ENCODE measurements around the gene KLK2.

Gene KLK2

DNA sequence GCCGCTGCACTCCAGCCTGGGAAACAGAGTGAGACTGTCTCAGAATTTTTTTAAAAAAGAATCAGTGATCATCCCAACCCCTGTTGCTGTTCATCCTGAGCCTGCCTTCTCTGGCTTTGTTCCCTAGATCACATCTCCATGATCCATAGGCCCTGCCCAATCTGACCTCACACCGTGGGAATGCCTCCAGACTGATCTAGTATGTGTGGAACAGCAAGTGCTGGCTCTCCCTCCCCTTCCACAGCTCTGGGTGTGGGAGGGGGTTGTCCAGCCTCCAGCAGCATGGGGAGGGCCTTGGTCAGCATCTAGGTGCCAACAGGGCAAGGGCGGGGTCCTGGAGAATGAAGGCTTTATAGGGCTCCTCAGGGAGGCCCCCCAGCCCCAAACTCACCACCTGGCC, at the start of gene KLK2:
Gene KLK2, plus strand, starts transcription at position 384 of the 400 bp plus-strand sequence. CDS start 35 bp downstream, outside the sequence.
- DNase-seq (ENCODE audit: low read depth) = no peak

DNA sequence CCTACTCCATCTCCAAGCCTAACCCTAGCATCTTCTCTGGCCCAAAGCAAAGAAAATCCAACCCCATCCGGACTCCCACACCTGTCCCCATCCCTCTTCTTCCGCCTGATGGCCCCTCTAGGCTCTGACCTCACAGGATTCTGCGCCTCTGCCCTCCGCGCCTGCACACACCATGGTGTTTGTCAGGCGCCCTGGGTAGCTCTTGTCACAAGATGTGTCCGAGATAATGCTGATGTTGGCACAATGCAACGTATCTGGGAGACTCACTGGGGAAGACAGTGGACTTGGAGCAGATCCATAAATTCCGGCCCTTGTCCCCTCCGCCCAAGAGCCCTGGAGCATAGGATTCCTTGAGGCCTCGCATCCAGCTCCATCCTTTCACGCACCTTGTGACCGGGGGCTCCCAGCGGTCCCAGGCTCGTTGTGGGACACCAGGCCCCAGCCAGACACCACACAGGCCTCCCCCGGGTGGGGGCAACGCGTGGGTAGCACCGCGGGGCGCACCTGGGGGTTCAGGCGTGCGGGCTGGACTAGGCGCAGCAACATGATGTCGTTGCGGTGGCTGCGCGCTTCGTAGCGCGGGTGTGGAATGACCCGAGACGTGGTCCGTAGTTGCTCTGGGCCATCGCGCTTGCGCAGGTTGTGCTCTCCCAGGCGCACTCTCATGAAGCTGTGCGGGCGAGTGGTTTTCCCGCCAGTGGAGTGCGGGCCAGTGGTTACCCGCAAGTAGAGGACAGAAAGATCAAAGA, 46.6 kb upstream of the KLK2 start:
- DNase-seq (ENCODE audit: low read depth) = no peak

DNA sequence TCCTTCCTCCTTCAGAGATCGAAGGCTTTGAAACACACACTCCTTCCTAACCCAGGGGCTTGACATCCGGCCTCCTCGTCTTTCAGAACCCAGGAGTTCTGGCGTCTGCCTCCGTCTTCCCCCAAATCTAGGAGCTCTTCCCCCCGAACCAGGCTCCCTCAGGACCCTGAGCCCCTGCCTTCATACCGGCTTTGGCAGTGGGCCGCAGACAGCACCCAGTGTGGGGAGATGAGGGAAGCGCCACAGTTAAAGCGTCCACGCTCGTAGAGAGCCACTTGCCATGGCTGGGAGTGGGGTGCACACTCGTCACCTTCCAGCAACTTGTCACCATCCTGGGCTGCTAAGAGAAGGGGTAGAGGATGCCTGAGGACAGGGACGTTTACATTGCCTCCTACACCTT, 45.8 kb upstream of the KLK2 start:
- DNase-seq (ENCODE audit: low read depth) = no peak

DNA sequence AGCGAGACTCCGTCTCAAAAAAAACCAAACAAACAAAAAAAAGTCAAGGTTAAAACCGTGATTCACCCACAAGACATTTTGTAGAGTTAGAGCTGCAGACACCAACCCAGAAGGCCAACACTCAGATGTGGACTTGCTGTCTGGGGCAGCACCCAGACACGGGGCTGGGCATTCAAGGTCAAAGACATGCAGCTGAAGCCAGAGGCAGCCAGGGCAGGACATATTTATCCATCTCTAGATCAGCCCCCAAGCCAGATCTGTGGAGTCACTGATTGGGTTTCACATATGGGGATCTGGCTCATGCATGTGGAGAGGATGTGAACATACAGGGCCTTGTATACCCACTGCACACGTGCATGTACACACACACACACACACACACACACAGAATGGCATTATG, 43.4 kb upstream of the KLK2 start:
- DNase-seq (ENCODE audit: low read depth) = no peak

- no peak for DNase-seq (ENCODE audit: low read depth)
These were observed 42.8 kb upstream of the KLK2 start for GRCh38 chr19:50830266-50831025.

DNA sequence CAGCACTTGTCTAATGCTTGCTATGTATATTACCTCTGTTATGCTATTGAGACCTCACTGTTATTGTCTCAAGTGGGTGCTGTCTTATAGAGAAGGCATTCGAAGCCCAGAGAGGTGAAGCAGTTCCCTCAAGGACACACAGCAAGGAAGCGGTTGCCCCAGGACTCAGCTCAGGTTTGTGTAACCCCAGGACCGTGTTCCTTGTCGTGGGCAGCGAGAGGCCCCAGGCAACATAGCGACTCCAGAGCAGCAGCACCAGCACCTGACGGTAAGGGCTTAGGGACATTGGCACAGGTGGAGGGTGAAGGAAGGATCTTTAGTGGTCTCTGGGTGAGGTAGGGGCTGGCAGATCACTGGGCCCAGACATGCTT, 42.2 kb upstream of the KLK2 start:
- no peak for DNase-seq (ENCODE audit: low read depth)

DNA sequence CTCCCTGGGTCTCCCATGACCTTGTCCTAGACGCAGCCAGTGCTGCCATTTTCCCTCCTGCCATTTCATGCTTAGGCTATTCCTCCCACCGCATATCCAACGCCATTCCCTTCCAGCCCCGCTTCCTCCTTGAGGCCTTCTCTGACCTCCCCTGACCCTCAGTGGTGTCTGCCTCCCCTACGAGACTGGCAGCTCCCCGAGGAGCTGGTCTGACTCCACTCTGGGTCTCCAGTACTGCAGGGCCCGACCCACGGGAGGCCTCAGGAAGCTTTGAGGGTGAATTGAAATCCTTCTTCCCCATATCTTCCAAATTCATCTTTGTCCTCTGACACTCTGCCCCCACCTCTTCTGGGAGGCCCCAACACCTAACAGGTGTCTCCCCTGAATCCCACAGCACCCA, 40.6 kb upstream of the KLK2 start:
- DNase-seq (ENCODE audit: low read depth) = no peak

DNA sequence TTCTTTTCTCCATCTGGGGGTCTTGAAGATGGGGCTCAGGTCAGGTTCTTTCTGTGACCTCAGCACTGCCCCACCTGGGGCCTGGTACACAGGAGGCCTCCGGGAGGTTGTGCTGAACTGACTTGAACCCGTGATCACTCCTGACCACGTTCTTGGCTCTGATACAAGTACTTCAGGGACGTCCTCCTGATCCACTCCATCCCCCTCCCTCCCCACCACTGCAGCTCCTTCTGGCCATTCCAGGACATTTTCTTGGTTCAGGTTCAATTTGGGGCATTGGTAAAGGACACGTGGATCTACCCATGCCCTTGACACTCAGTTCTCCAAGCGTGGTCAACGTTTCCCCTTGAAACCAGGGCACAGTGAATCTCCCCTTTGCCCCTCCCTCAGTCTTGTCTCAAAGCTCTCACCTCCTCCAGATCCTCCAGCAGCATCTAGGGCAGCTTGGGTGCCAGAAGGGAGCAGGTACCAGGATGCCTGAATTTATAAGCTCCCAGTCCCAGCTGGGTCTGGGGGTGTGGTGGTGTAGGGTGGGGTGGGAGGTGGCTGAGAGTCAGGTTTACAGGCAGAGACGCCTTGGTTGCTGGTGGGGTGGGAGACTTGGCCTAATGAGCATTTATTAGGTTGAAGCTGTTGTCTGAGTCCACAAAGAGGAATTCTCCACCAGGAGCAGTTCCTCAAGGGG, 40.0 kb upstream of the KLK2 start, which contains the start of gene KLK15:
Gene KLK15, minus strand, starts transcription at position 458 of the 685 bp plus-strand sequence. CDS start 2,082 bp downstream, outside the sequence.
- no peak for DNase-seq (ENCODE audit: low read depth)

GRCh38 chr19:50833802-50834167, 39.5 kb upstream of the KLK2 start:
- no peak for DNase-seq (ENCODE audit: low read depth)

DNA sequence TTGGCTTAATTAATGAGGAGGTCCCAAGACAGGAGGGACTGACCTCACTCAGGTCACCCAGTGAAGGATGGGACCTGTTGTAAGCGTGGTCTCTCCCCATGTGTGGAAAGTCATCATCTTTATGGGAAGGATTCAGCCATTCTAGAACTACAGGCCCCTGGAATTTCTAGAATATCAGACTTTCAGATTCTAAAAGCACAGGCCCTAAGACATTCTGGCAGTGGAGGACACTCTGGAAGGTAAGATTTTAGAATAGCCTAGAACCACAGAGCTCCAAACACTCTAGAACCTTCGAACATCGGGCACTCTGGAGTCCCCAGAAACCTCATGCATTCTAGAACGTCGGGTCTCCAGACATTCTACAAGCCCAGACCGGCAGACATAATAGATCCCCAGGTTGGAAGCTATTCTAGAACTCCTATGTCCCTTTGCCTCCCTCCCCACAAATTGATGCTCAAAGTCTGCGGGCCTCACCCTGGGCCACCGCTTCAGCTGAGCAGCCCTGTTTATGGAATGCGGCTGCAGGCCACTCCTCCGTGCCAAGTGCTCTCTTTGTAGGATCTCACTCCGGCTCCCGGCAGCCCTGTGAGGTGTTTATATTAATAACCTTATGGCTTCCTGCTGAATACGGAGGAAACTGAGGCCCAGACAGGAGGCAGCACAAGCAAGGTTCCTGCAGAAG, 38.0 kb upstream of the KLK2 start:
- DNase-seq (ENCODE audit: low read depth) = no peak

DNA sequence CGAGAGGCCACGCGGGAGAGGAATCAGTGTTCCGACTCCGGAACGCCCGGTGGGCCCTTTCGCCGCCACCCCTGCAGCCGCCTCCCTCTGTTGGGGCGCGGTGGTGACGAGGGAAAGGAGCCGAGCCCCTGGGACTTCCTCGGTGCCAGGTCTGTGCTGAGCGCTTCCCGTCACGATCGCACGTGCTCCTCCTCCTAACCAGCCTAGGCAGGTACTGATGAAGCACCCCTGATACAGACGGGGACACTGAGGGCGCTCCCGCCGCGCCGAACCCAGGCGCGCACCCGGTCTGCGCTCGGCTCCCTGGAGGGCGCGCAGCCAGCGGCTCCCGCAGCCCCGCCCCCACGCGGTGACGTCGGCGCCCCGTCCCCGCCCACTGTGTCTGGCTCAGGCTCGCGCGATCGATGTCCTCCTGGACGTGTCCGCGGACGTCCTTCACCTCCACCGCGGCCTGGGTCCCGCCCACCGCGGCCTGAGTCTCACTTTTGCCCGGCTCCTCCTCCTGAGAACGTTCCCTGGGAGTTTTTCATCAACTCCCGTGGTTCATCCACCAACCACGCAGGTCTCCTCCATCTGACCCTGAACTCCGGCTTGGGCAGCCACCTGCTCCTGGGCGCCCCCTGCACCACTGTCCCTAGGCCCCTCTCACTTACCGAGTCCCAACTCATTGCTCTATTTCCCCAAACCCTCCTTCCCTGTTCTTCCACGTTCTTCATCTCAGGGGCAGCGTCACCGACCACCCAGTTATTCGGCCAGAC, 37.3 kb upstream of the KLK2 start:
- DNase-seq (ENCODE audit: low read depth) = peak; percentile 49

DNA sequence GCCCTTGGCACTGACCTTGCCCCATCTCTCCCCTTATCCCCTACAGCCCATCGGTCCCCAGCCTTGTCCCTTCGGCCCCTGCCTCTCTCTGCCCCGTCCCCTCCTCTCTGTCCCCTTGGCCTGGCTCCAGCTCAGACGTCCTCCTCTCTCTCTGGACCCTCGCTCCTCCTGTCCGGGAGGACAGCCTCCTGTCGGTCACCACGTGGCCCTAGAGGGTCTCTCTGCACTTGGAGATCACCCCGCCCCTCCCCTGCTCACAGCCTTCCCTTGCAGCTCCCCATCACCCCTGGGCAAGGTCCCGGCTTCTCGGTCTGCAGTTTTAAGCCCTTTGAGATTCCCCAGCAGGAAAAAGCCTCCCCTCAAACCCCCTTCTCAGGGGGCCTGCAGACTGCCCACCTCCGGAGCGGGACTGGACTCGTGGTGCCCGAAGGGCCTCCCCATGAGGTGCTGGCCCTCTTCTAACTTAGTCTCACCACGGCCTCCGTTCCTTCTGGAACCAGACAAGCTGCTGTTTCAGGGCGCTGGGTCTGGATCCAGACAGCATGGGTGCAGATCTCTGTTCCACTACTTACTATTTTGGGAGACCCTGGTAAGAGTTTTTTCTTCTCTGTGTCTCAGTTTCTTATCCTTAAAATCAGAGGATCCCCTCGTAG, 36.6 kb upstream of the KLK2 start:
- no peak for DNase-seq (ENCODE audit: low read depth)

DNA sequence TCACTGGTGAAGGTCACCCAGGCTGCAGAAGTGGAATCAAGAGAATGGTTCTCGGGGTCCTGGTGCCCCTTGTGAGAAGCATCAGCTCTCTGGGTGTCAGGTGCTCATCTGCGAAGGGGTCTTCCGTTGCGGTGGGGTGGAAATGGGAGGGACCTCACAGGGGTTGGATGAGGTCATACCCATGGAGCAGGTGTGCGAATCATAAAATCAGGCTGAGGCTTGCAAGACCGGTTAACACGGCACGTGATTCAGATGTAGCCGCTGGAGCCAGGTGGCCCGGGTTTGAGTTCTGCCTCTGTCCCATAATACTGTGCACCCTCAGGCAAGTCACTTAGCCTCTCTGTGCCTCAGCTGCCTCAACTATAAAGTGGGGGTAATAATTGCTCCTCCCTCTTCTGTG, 35.9 kb upstream of the KLK2 start:
- no peak for DNase-seq (ENCODE audit: low read depth)

DNA sequence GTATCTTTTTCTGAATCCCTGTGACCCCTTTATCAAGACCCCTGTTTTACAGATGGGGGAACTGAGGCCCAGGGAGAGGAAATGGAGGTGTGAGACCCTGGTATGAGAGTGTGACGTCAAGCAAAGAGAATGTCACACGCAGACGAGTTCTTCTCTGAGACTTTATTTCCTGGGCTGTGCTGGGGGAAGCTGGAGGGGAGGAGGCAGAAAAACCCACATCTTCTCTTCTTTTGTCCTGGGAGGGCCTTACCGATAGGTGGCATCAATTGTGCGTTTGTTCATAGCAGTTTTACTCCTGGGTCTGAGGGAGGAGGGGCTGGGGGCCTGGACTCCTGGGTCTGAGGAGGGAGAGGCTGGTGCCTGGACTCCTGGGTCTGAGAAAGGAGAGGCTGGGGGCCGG, 35.0 kb upstream of the KLK2 start:
- no peak for DNase-seq (ENCODE audit: low read depth)

- DNase-seq (ENCODE audit: low read depth) = no peak
These were observed 33.3 kb upstream of the KLK2 start for GRCh38 chr19:50839712-50840655.

- DNase-seq (ENCODE audit: low read depth) = no peak
These were observed 31.1 kb upstream of the KLK2 start for GRCh38 chr19:50842130-50842529.

DNA sequence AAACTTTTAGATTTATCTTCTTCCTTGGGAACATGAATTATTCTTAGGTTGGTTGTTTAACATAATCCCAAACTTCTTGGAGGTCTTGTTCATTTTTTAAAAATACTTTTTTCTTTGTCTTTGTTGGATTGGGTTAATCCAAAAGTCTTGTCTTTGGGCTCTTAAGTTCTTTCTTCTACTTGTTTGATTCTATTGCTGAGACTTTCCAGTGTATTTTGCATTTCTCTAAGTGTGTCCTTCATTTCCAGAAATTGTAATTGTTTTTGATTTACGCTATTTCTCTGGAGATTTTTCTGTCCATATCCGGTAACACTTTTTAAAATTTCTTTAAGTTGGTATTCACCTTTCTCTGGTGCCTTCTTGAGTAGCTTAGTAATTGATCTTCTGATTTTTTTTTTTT, 30.0 kb upstream of the KLK2 start:
- no peak for DNase-seq (ENCODE audit: low read depth)

GRCh38 chr19:50843701-50844221, 29.5 kb upstream of the KLK2 start:
- DNase-seq (ENCODE audit: low read depth) = no peak

- no peak for DNase-seq (ENCODE audit: low read depth)
These were observed 28.8 kb upstream of the KLK2 start for GRCh38 chr19:50844296-50844935.

Data from activated T-helper 9 cell treated with anti-CD3 and anti-CD28 coated beads, Interleukin-2, amount 50 U/mL, for 16 hours (primary cell).